Kidney (tissue), 14 donors: ENCODE data around the gene PHEX. TPM values are rescaled to one million over a fixed set of nuclear protein-coding genes. Genes with fewer than 3 reads are reported as not detected.

Experiments
- DNase-seq, 5 donors: peaks; one replicate each; pipeline ENCODE4 v3.0.0-alpha.2; 2013 to 2020
- FAIRE-seq: peaks from 2 replicates; lab custom pipeline; 2012; peaks lifted over from hg19 to GRCh38; lab: Jason Lieb, UNC
- H3K27ac ChIP-seq, 2 donors: one replicate each; pipeline ENCODE4 v1.7.0; 2013; ENCODE audit warnings: low read depth in 2 of 2, low read length in 2 of 2, inconsistent platforms in 1 of 2
- H3K27me3 ChIP-seq: one replicate; pipeline ENCODE4 v1.7.1; 2013; ENCODE audit warnings: low read length, inconsistent platforms; ENCODE audit not compliant: control insufficient read depth, insufficient read depth
- H3K36me3 ChIP-seq, 3 donors: one replicate each; pipeline versions ENCODE4 v1.7.0 to v1.7.1; 2013; ENCODE audit warnings: low read length in 3 of 3, control low read depth in 1 of 3, inconsistent platforms in 1 of 3; ENCODE audit not compliant: insufficient read depth in 3 of 3, control insufficient read depth in 2 of 3
- H3K4me1 ChIP-seq, 3 donors: one replicate each; pipeline versions ENCODE4 v1.7.0 to v1.7.1; 2013; ENCODE audit warnings: low read length in 3 of 3, inconsistent platforms in 1 of 3, low read depth in 1 of 3; ENCODE audit not compliant: control insufficient read depth in 2 of 3, insufficient read depth in 2 of 3
- H3K4me3 ChIP-seq, 3 donors: one replicate each; pipeline versions ENCODE4 v1.7.0 to v1.8.1; 2013; ENCODE audit warnings: low read length in 3 of 3, control low read depth in 1 of 3, inconsistent platforms in 1 of 3
- H3K9ac ChIP-seq, 3 donors: one replicate each; pipeline versions ENCODE4 v1.7.0 to v1.7.1; 2013; ENCODE audit warnings: low read length in 3 of 3, control low read depth in 1 of 3, inconsistent platforms in 1 of 3
- H3K9me3 ChIP-seq, 3 donors: one replicate each; pipeline versions ENCODE4 v1.7.0 to v1.7.1; 2013; ENCODE audit warnings: low read length in 3 of 3, control low read depth in 1 of 3, inconsistent platforms in 1 of 3; ENCODE audit not compliant: control insufficient read depth in 2 of 3, insufficient read depth in 1 of 3
- intact Hi-C: fragments of 100-400 bp; cut with DNase I; formaldehyde crosslinking; loops from one replicate; pipeline ENCODE4 v1.11.1; 2022
- polyA plus RNA-seq: library from polyadenylated mRNA; stranded (reverse); fragments of 350-450 nt; fragmentation: Illumina TruSeq; extraction: RNeasy Lipid Tissue Mini Kit (QIAGEN cat#74804); gene quantifications from one replicate; pipeline ENCODE4 v1.2.3, GENCODE V29; 2014; ENCODE audit warnings: low read depth, low replicate concordance; ENCODE audit not compliant: insufficient read depth
- total RNA-seq: library from RNA; stranded (reverse); fragmentation: NEBNext Ultra II Directional; extraction: Animal tissue kit (Norgen Biotek cat#: 25700); gene quantifications from one replicate; pipeline ENCODE4 v1.2.1, GENCODE V29; 2021
- TF ChIP-seq, protein P1 (sequence below): IDR thresholded peaks from 3 replicates; pipeline ENCODE4 v1.5.1; 2012; ENCODE audit warnings: mild to moderate bottlenecking, moderate library complexity, borderline replicate concordance; ENCODE audit not compliant: insufficient read depth; ENCODE audit errors: extremely low read depth
- donor health status: control.
- donor health status: control.
- donor health status: control.
- donor health status: control.
- donor health status: control.
- donor health status: DM: yes; HTN: yes; CAD: no.
- donor health status: Normal renal cell carcinoma (clear cell type).

The PHEX gene
- total and polyA plus RNA-seq, 2 donors from 2014 or later, result 0.19 to 0.25 TPM

DNA sequence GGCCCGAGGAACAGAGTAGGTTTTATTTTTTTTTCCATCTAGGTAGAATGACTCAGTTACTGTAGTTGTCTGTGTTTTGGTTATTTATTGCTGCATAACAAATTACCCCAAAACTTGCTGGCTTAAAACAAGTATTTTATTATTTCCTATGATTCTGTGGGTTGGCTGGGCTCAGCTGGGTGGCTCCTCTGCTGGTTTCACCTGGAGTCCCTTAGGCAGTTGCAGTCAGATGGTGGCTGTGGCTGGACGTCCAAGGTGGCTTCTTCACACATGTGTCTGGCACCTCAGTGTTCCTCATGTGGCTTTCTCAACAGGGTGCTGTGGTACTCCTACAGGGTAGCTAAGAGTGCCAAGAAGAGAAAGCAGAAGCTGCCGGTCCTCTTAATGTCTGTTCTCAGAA, 115.8 kb downstream of the PHEX start:
- Histone ChIP-seq H3K4me1 (peaks cover 0 to 4% (median 0%) of the 10 kb centered on the region in 3 donors), H3K36me3 (no peaks in the 10 kb centered on the region), H3K9me3 (no peaks in the 10 kb centered on the region), H3K9ac (no peak overlapping the region), H3K27ac (no peak overlapping the region), H3K27me3 (no peaks in the 10 kb centered on the region), H3K4me3 (no peak overlapping the region)
- intact Hi-C loops, result no loop called here
- TF ChIP-seq, protein P1, sequence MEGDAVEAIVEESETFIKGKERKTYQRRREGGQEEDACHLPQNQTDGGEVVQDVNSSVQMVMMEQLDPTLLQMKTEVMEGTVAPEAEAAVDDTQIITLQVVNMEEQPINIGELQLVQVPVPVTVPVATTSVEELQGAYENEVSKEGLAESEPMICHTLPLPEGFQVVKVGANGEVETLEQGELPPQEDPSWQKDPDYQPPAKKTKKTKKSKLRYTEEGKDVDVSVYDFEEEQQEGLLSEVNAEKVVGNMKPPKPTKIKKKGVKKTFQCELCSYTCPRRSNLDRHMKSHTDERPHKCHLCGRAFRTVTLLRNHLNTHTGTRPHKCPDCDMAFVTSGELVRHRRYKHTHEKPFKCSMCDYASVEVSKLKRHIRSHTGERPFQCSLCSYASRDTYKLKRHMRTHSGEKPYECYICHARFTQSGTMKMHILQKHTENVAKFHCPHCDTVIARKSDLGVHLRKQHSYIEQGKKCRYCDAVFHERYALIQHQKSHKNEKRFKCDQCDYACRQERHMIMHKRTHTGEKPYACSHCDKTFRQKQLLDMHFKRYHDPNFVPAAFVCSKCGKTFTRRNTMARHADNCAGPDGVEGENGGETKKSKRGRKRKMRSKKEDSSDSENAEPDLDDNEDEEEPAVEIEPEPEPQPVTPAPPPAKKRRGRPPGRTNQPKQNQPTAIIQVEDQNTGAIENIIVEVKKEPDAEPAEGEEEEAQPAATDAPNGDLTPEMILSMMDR, result no peak
- DNase-seq (no peak), FAIRE-seq (no peak)

DNA sequence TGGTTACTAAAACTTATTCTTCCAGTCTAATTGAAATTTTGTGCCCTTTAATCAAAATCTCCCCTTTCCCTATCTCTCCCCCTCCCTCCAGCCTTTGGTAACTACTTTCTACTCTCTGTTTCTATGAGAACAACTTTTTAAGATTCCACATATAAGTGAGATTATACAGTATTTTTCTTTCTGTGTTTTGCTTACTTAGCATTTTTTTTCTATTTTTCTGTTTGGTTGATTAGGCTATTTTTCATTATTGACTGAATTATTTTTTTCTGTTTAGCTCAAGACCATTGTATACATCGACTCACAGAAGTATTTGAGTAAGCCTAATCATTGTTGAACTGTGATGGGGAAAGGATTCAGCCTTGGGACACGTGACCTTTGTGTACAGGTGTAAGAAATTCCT, 116.4 kb downstream of the PHEX start:
- TF ChIP-seq, protein P1, result no peak
- H3K27ac ChIP-seq, result no peak overlapping the region
- H3K4me3 ChIP-seq, result no peak overlapping the region
- intact Hi-C loops, result no loop called here
- no peak overlapping the region for H3K9ac ChIP-seq
- DNase-seq, result no peak
- H3K36me3 ChIP-seq, result no peaks in the 10 kb centered on the region
- no peaks in the 10 kb centered on the region for H3K27me3 ChIP-seq
- no peaks in the 10 kb centered on the region for H3K9me3 ChIP-seq
- H3K4me1 ChIP-seq, result peaks cover 0 to 4% (median 0%) of the 10 kb centered on the region in 3 donors
- FAIRE-seq, result no peak

DNA sequence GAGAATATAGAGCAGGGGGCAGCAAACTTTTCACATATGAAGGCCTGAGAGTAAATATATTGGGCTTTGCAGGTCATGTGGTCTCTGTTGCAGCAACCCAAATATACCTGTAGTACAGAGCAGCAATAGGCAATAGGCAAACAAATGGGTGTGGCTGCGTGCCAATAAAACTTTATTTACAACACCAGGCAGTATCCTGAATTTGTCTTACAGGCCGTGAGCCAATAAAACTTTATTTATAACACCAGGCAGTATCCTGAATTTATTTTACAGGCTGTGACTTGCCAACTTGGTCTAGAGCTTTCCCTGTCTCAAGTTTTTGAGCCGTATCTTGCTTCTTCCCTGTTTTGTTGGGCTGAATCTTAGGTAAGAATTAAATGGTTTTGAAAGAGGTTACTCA, 118.2 kb downstream of the PHEX start:
- H3K27ac ChIP-seq, result no peak overlapping the region
- FAIRE-seq (no peak), DNase-seq (no peak)
- TF ChIP-seq, protein P1, result no peak
- no peaks in the 10 kb centered on the region for H3K36me3 ChIP-seq
- intact Hi-C loops, result no loop called here
- H3K4me1 ChIP-seq, result peaks cover 0 to 4% (median 0%) of the 10 kb centered on the region in 3 donors
- no peak overlapping the region for H3K9ac ChIP-seq
- H3K27me3 ChIP-seq, result no peaks in the 10 kb centered on the region
- no peaks in the 10 kb centered on the region for H3K9me3 ChIP-seq
- H3K4me3 ChIP-seq, result no peak overlapping the region

DNA sequence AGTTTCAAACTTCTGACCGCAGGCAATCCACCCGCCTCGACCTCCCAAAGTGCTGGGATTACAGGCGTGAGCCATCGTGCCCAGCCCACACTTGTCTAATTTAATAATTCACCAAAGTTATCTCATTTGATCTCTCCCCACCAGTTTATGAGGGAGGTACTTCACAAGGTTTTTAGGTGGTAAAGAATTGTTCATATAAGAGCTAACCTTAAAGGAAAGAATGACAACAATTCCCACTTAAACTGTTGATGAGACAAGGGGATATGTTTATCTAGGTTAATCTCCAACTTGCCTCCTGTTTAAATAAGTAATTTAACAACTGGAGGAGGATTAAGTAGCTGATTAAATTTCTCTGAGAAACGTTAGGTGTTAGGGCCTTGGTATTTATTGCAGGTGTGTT, 123.0 kb downstream of the PHEX start:
- no peak for FAIRE-seq
- Histone ChIP-seq H3K4me3 (no peak overlapping the region), H3K9ac (no peak overlapping the region), H3K27me3 (no peaks in the 10 kb centered on the region), H3K36me3 (no peaks in the 10 kb centered on the region), H3K27ac (no peak overlapping the region), H3K4me1 (no peaks in the 10 kb centered on the region), H3K9me3 (no peaks in the 10 kb centered on the region)
- TF ChIP-seq, protein P1, result no peak
- intact Hi-C loops, result no loop called here
- no peak for DNase-seq
